H7 (cell line): ENCODE measurements around the gene PRDM15. TPM values are rescaled to one million over a fixed set of nuclear protein-coding genes. Genes with fewer than 3 reads are reported as not detected.

ENCODE experiments used
- DNase-seq: peaks from one replicate; pipeline ENCODE4 v3.0.0; 2012
- H3K27me3 ChIP-seq: 2 replicates; pipeline ENCODE4 v1.6.0; 2011; ENCODE audit warnings: mild to moderate bottlenecking, low read length; ENCODE audit not compliant: control insufficient read depth, insufficient read depth
- H3K36me3 ChIP-seq: replicated peaks from 2 replicates; pipeline ENCODE4 v1.5.1; 2011; ENCODE audit warnings: low read length; ENCODE audit not compliant: control insufficient read depth, insufficient read depth
- H3K4me3 ChIP-seq: 2 replicates; pipeline ENCODE4 v1.5.1; 2011; ENCODE audit warnings: low read depth, mild to moderate bottlenecking, control low read depth, low read length, moderate library complexity; ENCODE audit not compliant: insufficient read depth
- total RNA-seq: library from RNA; depleted of rRNA; stranded (reverse); fragments of >200 nt; shearing (Covaris generic); gene quantifications from 2 replicates; pipeline ENCODE4 v1.2.3, GENCODE V29; 2014; rRNA removed

Gene PRDM15
- total RNA-seq, 1 experiment from 2014 or later, result 6.7 TPM

- no peaks in the 10 kb centered on the region for H3K27me3 ChIP-seq
- no peak overlapping the region for H3K4me3 ChIP-seq
- DNase-seq, result no peak
- H3K36me3 ChIP-seq, result no peaks in the 10 kb centered on the region; the same call in 1 of the 2 replicates
These were observed 129.9 kb downstream of the PRDM15 start for GRCh38 chr21:41749286-41749685.

Other genes with a start within 250 kb of the PRDM15 start
- 10.5 and 11.7 TPM in 2 replicates for gene RIPK4, start 112.3 kb downstream of the PRDM15 start, total RNA-seq
- 9.8 and 12.5 TPM in 2 replicates for gene C2CD2, start 74.7 kb upstream of the PRDM15 start, total RNA-seq
- 10.2 and 12.1 TPM in 2 replicates for gene ZBTB21, start 131.0 kb upstream of the PRDM15 start, total RNA-seq
- 0.73 TPM in 1 of 2 replicates, not detected in the other for gene UMODL1, start 192.0 kb upstream of the PRDM15 start, total RNA-seq